Effector memory CD4-positive, alpha-beta T cell (primary cell): Measurements from ENCODE around the gene FBLN5.
"Not testable (repeated sequence)": the region's sequence is repeated elsewhere in the genome, so short reads cannot be mapped to it uniquely, and the experiment has no call there.

Experiments
- DNase-seq, 3 donors: peaks; one replicate each; pipeline ENCODE4 v3.0.0-alpha.2; 2020
- H3K27ac ChIP-seq: 2 replicates; pipeline ENCODE4 v1.7.0; 2013; ENCODE audit warnings: mild to moderate bottlenecking, low read length, moderate library complexity; ENCODE audit not compliant: insufficient read depth, poor library complexity, severe bottlenecking
- H3K27me3 ChIP-seq: replicated peaks from 2 replicates; pipeline ENCODE4 v1.7.0; 2013; ENCODE audit warnings: mild to moderate bottlenecking, low read length; ENCODE audit not compliant: insufficient read depth, control insufficient read depth, poor library complexity, severe bottlenecking
- H3K36me3 ChIP-seq: 2 replicates; pipeline ENCODE4 v1.7.0; 2013; ENCODE audit warnings: mild to moderate bottlenecking, low read length, moderate library complexity; ENCODE audit not compliant: control insufficient read depth, insufficient read depth
- H3K4me1 ChIP-seq: 2 replicates; pipeline ENCODE4 v1.7.0; 2013; ENCODE audit warnings: low read length, mild to moderate bottlenecking; ENCODE audit not compliant: control insufficient read depth, insufficient read depth, poor library complexity, severe bottlenecking
- H3K4me3 ChIP-seq: 2 replicates; pipeline ENCODE4 v1.7.0; 2013; ENCODE audit warnings: low read length, low read depth, mild to moderate bottlenecking; ENCODE audit not compliant: insufficient read depth, poor library complexity, severe bottlenecking
- H3K9me3 ChIP-seq: 2 replicates; pipeline ENCODE4 v1.7.0; 2013; ENCODE audit warnings: mild to moderate bottlenecking, low read length, moderate library complexity; ENCODE audit not compliant: control insufficient read depth

FBLN5 gene

DNA sequence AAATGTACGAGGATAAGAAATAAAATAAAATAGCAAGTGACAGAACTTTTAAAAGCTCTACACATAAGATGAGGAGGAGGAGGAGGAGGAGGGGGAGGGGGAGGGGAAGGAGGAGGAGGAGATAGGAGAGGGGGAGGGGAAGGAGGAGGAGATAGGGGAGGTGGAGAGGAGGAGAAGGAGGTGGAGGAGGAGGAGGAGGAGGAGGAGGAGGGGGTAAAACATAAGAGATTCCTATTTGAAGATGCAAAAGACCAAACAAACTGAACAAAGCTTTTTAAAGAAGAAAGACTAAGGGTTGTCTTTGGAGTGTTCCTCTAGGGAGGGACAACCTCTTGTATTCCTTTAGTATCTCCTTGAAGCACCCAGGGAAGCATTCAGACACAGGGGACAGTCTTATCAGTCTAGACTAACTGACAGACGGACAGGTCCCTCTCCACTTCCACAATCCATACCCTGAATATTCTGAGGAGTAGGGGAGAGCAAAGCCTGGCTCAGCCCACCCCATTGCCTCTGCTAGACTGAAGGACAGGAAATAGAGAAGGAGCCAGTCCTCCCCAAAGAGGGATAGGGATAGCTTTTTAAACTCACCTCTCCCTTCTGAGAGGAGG lies 93.1 kb downstream of the FBLN5 start:
- Histone ChIP-seq H3K9me3 (no peaks in the 10 kb centered on the region), H3K4me3 (no peak overlapping the region), H3K27me3 (no peaks in the 10 kb centered on the region), H3K4me1 (peaks cover 37% of the 10 kb centered on the region), H3K27ac (peak overlapping the region; percentile 35), H3K36me3 (peaks cover 55% of the 10 kb centered on the region)
- no peak for DNase-seq

- Histone ChIP-seq H3K4me3 (no peak overlapping the region), H3K36me3 (peaks cover 32% of the 10 kb centered on the region), H3K27me3 (no peaks in the 10 kb centered on the region), H3K27ac (no peak overlapping the region), H3K4me1 (peaks cover 19% of the 10 kb centered on the region), H3K9me3 (no peaks in the 10 kb centered on the region)
- DNase-seq, result no peak
Measured at GRCh38 chr14:91851563-91851962, 95.9 kb downstream of the FBLN5 start.

- no peak for DNase-seq
- no peaks in the 10 kb centered on the region for H3K27me3 ChIP-seq
- peaks cover 24% of the 10 kb centered on the region for H3K36me3 ChIP-seq
- no peak overlapping the region for H3K4me3 ChIP-seq
- no peak overlapping the region for H3K27ac ChIP-seq
- peaks cover 7% of the 10 kb centered on the region for H3K4me1 ChIP-seq
- no peaks in the 10 kb centered on the region for H3K9me3 ChIP-seq
Measured at GRCh38 chr14:91848504-91849001, 98.9 kb downstream of the FBLN5 start.

- no peaks in the 10 kb centered on the region for H3K9me3 ChIP-seq
- H3K4me1 ChIP-seq, result peaks cover 7% of the 10 kb centered on the region
- H3K27ac ChIP-seq, result no peak overlapping the region
- no peak for DNase-seq
- H3K27me3 ChIP-seq, result no peaks in the 10 kb centered on the region
- H3K36me3 ChIP-seq, result peaks cover 18% of the 10 kb centered on the region
- H3K4me3 ChIP-seq, result no peak overlapping the region
Measured at GRCh38 chr14:91847693-91848092, 99.8 kb downstream of the FBLN5 start.

- H3K27me3 ChIP-seq, result no peaks in the 10 kb centered on the region
- H3K4me1 ChIP-seq, result peaks cover 11% of the 10 kb centered on the region
- peaks cover 12% of the 10 kb centered on the region for H3K36me3 ChIP-seq
- no peak overlapping the region for H3K27ac ChIP-seq
- no peaks in the 10 kb centered on the region for H3K9me3 ChIP-seq
- no peak overlapping the region for H3K4me3 ChIP-seq
- DNase-seq, result no peak
Measured at GRCh38 chr14:91845652-91846051, 101.8 kb downstream of the FBLN5 start.

- not testable (repeated sequence) for H3K27me3 ChIP-seq, H3K4me3 ChIP-seq, DNase-seq, H3K9me3 ChIP-seq, H3K27ac ChIP-seq
- Histone ChIP-seq H3K4me1 (peaks cover 11% of the 10 kb centered on the region), H3K36me3 (peaks cover 12% of the 10 kb centered on the region)
Measured at GRCh38 chr14:91845056-91845455, 102.4 kb downstream of the FBLN5 start.

- H3K36me3 ChIP-seq, result peaks cover 20% of the 10 kb centered on the region
- DNase-seq, result no peak
- peaks cover 11% of the 10 kb centered on the region for H3K4me1 ChIP-seq
Measured at GRCh38 chr14:91844029-91844428, 103.5 kb downstream of the FBLN5 start.

DNA sequence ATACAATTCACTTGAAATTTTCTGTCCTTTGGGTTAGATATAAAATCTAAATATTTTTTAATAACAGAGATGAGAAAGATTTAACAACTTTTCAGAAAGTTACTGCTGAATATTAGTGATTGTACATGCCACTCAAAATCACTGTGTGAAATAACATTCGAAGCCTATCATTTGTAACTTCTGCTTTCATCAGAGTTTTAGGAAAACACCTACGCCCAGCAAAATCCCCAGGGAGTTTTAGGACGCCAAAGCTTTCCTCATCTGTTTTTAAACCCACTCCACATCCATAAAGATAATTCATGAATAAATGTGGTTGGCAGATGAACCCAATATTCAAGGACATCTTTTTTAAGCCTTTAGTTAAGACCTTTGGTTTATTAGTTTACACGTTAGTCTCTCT lies 104.1 kb downstream of the FBLN5 start:
- Histone ChIP-seq H3K4me3 (no peak overlapping the region), H3K36me3 (peaks cover 21% of the 10 kb centered on the region), H3K4me1 (peaks cover 11% of the 10 kb centered on the region), H3K27me3 (no peaks in the 10 kb centered on the region), H3K27ac (no peak overlapping the region), H3K9me3 (no peaks in the 10 kb centered on the region)
- DNase-seq, result no peak

More at GRCh38 chr14:91844029-91844428, 103.5 kb downstream of the FBLN5 start:
- Histone ChIP-seq H3K27ac (no peak overlapping the region), H3K4me3 (no peak overlapping the region), H3K27me3 (no peaks in the 10 kb centered on the region), H3K9me3 (no peaks in the 10 kb centered on the region)

GRCh38 chr14:91841065-91841464 lies 106.4 kb downstream of the FBLN5 start:
- Histone ChIP-seq H3K27ac (no peak overlapping the region), H3K4me1 (peaks cover 24% of the 10 kb centered on the region), H3K4me3 (no peak overlapping the region), H3K9me3 (no peaks in the 10 kb centered on the region), H3K36me3 (peaks cover 25% of the 10 kb centered on the region), H3K27me3 (no peaks in the 10 kb centered on the region)
- DNase-seq, result no peak

DNA sequence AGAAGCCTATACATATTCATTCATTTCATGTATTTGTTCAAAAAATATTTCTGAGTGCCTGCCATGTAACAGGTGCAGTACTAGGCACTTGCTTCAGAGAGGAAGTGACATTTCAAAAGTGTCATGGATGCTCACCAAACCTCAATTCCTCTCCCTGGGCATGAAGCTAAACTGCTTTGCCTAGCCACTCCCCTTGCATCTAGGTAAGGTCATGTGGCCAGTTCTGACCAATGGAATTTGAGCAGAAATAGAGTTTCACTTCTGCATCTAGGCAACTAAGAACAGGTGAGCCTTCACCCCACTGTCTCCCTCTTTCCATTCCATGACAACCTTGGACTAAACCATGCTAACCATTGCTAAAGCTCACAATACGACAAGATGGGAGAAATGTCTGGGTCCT lies 107.7 kb downstream of the FBLN5 start:
- no peaks in the 10 kb centered on the region for H3K27me3 ChIP-seq
- H3K4me1 ChIP-seq, result peaks cover 34% of the 10 kb centered on the region
- H3K36me3 ChIP-seq, result peaks cover 22% of the 10 kb centered on the region
- DNase-seq, result no peak
- H3K27ac ChIP-seq, result no peak overlapping the region
- H3K4me3 ChIP-seq, result no peak overlapping the region
- H3K9me3 ChIP-seq, result no peaks in the 10 kb centered on the region
